GM12873 (cell line): ENCODE measurements around the gene MACF1.

Source experiments
- TF ChIP-seq, protein P1 (sequence below): IDR thresholded peaks from 2 replicates; pipeline ENCODE4 v1.5.1; 2012; ENCODE audit warnings: low read depth, mild to moderate bottlenecking, moderate library complexity, low read length, control low read depth; ENCODE audit not compliant: insufficient read depth; ENCODE audit errors: missing control alignments

Gene MACF1

DNA sequence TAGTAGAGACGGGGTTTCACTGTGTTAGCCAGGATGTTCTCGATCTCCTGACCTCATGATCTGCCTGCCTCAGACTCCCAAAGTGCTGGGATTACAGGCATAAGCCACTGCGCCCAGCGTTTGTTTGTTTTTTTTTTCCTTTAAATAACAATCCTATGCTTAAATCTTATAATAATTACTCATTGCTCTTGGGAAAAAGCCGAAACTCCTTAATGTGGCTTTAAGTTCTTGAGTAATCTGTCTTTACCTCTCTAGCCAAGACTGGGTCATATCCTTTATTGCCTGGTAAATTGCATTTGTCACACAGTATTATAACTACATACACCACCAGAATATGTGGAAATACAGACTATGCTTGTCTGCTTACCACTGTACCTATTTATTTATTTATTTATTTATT lies 97.1 kb downstream of the MACF1 start:
- TF ChIP-seq, protein P1, sequence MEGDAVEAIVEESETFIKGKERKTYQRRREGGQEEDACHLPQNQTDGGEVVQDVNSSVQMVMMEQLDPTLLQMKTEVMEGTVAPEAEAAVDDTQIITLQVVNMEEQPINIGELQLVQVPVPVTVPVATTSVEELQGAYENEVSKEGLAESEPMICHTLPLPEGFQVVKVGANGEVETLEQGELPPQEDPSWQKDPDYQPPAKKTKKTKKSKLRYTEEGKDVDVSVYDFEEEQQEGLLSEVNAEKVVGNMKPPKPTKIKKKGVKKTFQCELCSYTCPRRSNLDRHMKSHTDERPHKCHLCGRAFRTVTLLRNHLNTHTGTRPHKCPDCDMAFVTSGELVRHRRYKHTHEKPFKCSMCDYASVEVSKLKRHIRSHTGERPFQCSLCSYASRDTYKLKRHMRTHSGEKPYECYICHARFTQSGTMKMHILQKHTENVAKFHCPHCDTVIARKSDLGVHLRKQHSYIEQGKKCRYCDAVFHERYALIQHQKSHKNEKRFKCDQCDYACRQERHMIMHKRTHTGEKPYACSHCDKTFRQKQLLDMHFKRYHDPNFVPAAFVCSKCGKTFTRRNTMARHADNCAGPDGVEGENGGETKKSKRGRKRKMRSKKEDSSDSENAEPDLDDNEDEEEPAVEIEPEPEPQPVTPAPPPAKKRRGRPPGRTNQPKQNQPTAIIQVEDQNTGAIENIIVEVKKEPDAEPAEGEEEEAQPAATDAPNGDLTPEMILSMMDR = no peak

DNA sequence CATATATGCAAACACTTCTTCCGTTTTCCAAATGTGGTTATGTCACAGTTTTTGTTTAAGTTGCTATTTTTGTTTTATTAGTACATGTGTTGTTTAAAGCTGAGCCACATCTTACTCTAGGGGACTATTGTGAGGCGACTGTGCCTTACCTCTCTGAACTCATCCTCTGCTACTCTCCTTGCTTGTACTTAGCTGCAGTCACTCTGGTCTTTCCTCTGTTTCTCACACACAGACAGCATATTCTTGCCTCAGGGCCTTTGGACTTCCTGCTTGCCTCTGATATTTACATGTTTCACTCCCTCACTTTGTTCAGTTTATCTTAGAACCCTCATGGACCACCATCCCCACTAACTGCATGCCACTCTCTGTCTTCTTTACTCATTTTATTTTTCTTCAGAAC lies 101.1 kb downstream of the MACF1 start:
- TF ChIP-seq, protein P1 = no peak

DNA sequence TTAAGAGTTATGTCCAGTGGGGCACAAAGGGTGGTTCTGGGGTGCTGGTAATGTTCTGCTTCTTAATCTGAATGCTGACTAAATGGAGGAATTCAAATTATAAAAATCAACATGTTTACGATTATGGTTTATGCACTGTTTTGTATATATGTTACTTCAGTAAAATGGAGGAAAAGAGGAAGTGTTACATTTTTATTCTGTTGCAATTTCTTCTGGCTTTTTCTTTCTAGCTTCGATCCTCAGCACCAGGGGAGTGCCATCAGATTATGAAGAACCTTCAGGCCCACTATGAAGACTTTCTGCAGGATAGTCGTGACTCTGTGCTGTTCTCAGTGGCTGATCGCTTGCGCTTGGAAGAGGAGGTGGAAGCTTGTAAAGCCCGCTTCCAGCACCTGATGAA lies 105.5 kb downstream of the MACF1 start:
- TF ChIP-seq, protein P1 = no peak

DNA sequence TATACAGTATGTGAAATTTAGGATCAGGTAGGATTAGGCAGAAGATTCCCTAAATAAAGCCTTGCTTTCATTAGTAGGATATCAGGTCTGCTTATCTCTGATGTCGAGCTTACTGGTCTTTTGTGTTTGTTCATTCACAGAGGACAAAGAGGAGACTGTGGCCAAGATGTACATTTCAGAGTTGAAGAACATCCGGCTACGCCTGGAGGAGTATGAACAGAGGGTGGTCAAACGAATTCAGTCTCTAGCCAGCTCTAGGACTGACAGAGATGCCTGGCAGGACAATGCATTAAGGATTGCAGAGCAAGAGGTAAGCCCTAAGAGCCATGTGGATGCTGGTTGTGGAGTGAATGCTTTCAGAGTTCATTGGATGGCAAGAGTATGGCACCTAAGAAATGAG lies 106.2 kb downstream of the MACF1 start:
- TF ChIP-seq, protein P1 = no peak

DNA sequence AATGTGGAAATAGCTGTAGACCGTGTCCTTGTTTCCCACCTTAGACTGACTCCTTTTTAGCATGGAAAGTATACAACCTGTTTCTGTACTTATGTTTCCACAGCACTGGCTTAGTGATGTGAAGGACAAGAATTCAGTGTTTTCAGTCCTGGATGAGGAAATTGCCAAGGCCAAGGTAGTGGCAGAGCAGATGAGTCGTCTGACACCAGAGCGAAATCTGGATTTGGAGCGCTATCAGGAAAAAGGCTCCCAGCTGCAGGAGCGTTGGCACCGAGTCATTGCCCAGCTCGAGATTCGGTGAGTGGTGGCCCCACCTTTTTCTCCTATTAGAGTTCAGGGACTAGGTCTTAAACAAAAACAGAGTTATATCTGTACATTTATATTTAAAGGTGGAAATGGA lies 112.6 kb downstream of the MACF1 start:
- TF ChIP-seq, protein P1 = no peak

DNA sequence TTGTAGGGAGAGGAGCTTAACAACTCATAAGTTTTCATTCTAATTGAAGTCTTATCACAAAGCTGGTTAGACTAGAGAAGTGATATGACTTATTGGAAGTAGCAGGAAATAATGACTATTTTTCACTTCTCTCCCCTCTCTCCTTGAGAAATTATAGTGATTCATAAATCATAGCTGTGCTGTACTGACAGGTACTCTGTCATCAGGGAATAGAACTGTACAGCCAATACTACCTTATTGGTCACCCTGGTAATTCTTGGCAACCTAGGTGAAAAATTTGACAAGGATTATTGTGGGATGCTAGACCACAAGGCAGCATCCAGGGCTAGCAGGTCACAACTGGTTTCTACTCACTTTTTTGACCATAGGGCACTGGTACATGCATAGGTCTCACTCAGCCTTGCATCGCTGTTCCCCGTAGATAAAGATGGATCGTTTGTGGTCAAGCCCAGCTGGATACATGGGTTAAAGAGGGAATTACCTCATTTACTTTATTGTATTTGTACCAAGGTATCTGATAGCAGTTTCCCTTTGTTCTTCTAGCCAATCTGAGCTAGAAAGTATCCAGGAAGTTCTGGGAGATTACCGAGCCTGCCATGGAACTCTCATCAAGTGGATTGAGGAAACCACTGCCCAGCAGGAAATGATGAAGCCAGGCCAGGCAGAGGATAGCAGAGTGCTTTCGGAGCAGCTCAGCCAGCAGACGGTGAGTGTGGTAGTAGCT lies 113.6 kb downstream of the MACF1 start:
- TF ChIP-seq, protein P1 = no peak

DNA sequence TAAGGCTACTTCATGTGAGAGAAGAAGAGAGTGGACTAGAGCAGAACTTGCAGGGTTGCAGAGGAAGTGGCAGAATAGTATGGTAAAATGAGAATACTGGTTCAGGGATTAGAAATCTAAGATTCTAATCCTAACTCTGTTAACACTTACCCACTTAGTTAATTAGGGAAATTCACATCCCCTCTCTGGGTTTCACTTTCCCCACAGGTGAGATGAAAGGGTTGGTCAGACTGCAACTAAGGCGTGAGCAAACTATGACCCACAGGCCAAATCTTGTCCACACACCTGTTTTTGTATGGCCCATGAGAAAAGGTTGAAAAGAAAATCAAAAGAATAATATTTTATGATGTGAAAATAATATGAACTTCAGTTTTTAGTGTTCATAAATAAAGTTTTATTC lies 117.5 kb downstream of the MACF1 start:
- TF ChIP-seq, protein P1 = no peak

DNA sequence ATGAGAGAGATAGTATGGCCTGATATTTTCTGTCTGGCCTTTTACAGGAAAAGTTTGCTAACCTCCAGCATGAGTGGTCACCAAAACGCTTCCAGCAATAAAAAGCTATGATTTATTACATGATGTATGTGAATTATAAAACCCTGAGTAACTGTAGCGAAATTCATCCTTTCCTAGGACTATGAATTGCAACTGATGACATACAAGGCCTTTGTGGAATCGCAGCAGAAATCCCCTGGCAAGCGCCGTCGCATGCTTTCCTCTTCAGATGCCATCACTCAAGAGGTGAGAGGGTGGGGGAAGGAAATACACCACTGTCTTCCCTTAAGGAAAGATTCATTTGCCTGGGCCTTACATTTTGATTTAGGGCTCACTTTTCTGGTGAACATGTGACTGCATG lies 117.9 kb downstream of the MACF1 start:
- TF ChIP-seq, protein P1 = no peak
